Measurements from ENCODE around the gene ARID3A.

The ARID3A gene

DNA sequence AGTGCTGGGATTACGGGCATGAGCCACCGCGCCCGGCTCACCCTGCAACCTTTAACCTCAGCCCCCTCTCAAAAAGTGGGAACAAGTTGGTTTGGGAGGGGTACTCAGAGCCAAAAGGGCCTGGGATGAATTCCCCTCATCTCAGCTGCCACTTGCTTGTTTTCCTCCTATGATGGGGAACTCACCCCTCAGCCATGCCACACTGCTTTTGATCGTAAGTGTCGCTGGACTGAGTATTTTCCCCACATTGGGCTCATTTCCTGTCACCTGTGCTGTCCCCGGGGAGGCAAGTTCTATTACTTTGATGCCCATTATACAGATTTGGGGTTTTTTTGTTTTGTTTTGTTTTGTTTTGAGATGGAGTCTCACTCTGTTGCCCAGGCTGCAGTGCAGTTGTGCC is 19.4 kb upstream of the ARID3A start:
- TF ChIP-seq, protein P1, sequence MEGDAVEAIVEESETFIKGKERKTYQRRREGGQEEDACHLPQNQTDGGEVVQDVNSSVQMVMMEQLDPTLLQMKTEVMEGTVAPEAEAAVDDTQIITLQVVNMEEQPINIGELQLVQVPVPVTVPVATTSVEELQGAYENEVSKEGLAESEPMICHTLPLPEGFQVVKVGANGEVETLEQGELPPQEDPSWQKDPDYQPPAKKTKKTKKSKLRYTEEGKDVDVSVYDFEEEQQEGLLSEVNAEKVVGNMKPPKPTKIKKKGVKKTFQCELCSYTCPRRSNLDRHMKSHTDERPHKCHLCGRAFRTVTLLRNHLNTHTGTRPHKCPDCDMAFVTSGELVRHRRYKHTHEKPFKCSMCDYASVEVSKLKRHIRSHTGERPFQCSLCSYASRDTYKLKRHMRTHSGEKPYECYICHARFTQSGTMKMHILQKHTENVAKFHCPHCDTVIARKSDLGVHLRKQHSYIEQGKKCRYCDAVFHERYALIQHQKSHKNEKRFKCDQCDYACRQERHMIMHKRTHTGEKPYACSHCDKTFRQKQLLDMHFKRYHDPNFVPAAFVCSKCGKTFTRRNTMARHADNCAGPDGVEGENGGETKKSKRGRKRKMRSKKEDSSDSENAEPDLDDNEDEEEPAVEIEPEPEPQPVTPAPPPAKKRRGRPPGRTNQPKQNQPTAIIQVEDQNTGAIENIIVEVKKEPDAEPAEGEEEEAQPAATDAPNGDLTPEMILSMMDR (IDR thresholded peaks at IDR 0.05) = no peak
- no peak overlapping the region for H3K27ac ChIP-seq
- no peak overlapping the region for H3K4me3 ChIP-seq
- no peak for DNase-seq (ENCODE audit: low spot score)

- no peak overlapping the region for H3K27ac ChIP-seq
- H3K4me3 ChIP-seq = no peak overlapping the region
- TF ChIP-seq, protein P1 (IDR thresholded peaks at IDR 0.05) = no peak
- no peak for DNase-seq (ENCODE audit: low spot score)
Observed at GRCh38 chr19:907183-907853, 18.5 kb upstream of the ARID3A start.

DNA sequence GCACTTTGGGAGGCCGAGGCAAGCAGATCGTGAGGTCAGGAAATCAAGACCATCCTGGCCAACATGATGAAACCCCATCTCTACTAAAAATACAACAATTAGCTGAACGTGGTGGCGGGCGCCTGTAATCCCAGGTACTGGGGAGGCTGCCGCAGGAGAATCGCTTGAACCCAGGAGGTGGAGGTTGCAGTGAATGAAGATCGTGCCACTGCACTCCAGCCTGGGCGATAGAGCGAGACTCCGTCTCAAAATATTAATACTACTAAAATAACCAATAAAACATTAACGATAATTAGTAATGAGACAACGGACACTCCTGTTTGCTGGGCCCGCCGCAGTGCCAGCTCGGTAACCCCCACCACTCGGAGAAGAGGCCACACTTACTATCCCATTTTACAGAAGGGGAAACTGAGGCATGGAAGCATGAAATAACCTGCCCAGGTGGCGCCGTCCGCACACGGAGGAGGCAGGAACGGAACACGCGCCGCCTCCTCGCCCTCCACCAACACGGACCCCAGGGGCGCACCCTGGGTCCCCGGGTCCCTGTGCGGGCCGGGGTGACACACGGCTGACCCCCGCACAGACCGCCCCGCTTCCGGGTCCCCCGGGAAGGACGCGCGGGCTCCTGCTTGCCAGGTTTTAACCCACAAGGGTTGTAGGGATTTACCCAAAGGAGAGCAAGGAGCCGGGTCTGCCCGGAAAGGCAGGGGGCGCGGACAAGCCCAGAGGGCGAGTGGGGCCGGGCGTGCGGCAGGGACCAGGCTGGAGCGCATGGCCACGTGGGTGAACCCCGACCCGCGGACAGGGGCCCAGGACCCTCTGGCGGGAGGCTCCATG is 14.4 kb upstream of the ARID3A start:
- peak overlapping the region; percentile 1 for H3K4me3 ChIP-seq
- no peak for DNase-seq (ENCODE audit: low spot score)
- TF ChIP-seq, protein P1 (IDR thresholded peaks at IDR 0.05) = no peak
- no peak overlapping the region for H3K27ac ChIP-seq

DNA sequence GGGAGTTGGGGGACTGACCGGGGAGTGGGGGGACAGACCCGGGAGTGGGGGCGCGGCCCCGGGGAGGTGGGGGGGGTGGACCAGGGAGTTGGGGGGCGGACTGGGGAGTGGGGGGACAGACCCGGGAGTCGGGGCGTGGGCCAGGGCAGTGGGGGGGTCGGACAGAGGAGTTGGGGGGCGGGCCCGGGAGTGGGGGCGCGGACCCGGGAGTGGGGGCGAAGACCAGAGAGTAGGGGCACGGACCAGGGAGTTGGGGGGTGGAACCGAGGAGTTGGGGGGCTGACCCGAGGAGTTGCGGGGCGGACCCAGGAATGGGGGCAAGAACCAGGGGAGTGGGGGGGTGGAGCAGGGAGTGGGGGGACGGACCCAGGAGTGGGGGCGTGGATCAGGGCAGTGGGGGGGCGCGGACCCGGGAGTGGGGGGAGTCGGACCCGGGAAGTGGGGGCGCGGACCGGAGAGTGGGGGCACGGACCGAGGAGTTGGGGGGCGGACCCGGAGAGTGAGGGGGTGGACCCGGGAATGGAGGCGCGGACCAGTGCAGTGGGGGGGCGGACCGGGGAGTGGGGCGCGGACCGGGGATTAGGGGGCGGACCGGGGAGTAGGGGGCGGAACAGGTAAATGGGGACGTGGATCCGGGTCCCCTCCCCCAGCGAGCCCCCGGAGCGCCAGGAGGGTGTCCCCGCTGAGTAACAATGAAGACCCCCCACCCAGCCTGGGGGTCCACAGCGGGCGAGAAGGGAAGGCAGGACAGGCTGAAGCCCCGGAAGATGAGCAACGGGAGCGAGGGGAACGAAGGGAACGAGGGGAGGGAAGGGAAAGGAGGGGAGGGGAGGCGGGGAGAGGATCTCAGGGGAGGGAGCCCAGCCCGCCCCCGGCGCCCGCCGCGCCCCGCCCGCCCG is 13.4 kb upstream of the ARID3A start:
- H3K27ac ChIP-seq = peak overlapping the region; percentile 55 to 91
- TF ChIP-seq, protein P1 (IDR thresholded peaks at IDR 0.05) = no peak
- DNase-seq (ENCODE audit: low spot score) = no peak
- H3K4me3 ChIP-seq = peak overlapping the region; percentile 76

DNA sequence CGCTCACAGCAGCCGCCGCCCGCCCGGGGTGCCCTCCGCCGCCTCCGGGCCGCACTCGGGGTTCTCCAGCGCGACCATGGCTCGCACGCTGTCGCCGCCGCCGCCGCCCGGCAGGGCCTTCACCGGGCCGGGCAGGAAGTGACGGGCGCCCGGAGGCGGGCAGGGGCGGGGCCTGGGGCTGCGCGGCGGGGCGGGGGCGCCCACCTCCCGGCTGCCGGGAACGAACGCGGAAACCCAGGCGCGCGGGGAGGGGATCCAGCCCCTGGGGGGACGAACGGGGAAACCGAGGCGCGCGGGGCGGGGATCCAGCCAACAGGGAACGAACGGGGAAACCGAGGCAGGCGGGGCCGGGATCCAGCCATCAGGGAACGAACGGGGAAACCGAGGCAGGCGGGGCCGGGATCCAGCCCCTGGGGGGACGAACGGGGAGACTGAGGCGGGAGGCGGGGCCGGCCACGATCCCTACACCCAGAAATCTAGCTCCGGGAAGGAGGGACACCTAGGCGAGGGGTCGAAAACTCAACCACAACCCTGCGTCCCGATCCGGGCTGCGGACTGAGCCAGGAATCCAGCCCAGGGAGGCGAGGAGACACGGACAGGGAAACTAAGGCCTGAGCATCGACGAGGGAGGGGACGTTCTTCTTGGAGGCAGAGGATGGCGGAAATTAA is 12.6 kb upstream of the ARID3A start, which contains the start of gene R3HDM4:
TSS of gene R3HDM4 (minus strand) at position 140 of the 669 bp plus-strand sequence. CDS start at position 78, 62 bp downstream.
- no peak for DNase-seq (ENCODE audit: low spot score)
- Histone ChIP-seq H3K27ac (peak within 1 kb of the TSS; percentile 79 to 91), H3K4me3 (peak within 1 kb of the TSS; percentile 76)
- TF ChIP-seq, protein P1 (IDR thresholded peaks at IDR 0.05) = no peak

DNA sequence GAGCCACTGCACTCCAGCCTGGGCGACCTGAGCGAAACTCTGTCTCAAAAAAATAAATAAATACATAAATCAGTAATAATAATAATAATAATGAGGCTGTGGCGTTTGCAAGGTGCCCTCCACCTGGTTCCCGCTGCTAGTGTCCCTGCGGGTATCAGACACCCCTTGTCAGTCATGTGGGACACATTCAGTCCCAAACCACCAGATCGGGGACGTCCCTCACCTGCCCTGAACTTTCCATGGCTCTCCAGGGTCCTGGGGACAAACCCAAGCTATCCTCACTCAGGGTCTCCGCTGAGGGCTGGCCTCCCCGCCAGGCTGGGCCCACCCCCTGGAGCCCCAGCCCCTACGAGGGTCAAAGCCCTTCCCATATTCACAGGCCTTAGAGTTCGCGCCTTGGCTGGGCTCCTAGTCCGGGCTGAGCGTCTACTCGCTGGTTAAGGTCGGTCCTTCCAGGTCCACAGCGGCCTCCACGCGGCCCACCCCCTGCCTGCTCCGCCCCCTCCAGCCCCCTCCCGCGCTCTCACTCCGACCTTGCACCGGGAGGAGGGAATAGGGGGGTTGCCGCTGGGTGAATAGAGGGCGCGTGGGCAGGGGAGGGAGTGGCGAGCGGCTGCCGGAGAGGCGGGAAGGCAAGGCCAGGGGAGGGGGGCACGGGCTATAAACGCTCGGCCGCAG is 9.1 kb upstream of the ARID3A start:
- TF ChIP-seq, protein P1 (IDR thresholded peaks at IDR 0.05) = no peak
- no peak overlapping the region for H3K27ac ChIP-seq
- peak overlapping the region; percentile 67 for H3K4me3 ChIP-seq
- DNase-seq (ENCODE audit: low spot score) = no peak

Measured in coronary artery (tissue), 2 donors.